ENCODE measurements around the gene MAST4. TPM values are rescaled to one million over a fixed set of nuclear protein-coding genes. Genes with fewer than 3 reads are reported as not detected.

MAST4 gene
- total RNA-seq, 1 donor from 2014 or later: 112 TPM

DNA sequence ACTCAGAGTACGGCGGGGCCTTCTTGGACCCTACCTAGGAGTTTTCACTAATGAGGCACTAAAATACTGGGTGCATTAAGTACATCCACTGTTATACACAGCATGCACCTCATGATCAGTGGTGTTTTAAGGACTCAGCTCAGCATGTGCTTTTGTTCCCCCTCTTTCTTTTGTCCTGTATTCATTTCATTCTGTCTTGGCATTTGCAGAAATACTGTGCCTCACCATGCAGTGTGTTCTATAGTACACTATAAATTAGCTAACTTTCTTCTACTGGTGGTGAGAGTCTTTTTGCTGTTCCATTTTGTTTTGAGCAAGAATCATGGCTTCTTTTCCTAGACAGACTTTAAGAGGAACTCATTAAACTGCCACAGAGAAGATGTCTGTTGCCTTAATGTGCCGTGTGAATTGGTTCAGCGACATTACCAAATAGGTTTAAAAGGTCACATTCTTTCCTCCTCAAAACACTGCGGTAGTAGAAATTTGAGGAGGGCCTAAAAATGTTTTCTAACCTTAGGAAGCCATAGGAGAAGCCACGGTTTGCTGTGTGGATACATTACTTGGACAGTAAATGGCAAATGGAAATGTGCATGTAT, 276.6 kb downstream of the MAST4 start:
- TF ChIP-seq, protein P1, sequence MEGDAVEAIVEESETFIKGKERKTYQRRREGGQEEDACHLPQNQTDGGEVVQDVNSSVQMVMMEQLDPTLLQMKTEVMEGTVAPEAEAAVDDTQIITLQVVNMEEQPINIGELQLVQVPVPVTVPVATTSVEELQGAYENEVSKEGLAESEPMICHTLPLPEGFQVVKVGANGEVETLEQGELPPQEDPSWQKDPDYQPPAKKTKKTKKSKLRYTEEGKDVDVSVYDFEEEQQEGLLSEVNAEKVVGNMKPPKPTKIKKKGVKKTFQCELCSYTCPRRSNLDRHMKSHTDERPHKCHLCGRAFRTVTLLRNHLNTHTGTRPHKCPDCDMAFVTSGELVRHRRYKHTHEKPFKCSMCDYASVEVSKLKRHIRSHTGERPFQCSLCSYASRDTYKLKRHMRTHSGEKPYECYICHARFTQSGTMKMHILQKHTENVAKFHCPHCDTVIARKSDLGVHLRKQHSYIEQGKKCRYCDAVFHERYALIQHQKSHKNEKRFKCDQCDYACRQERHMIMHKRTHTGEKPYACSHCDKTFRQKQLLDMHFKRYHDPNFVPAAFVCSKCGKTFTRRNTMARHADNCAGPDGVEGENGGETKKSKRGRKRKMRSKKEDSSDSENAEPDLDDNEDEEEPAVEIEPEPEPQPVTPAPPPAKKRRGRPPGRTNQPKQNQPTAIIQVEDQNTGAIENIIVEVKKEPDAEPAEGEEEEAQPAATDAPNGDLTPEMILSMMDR (IDR thresholded peaks at IDR 0.05; ENCODE audit: unreplicated experiment): no peak
- DNase-seq (ENCODE audit: low spot score): no peak
- Mint-ChIP-seq H3K4me3 (ENCODE audit: unreplicated experiment) (no peak overlapping the region), H3K9me3 (ENCODE audit: unreplicated experiment) (no peaks in the 10 kb centered on the region), H3K27me3 (ENCODE audit: unreplicated experiment) (peaks cover 5% of the 10 kb centered on the region), H3K36me3 (ENCODE audit: low read depth, unreplicated experiment) (peaks cover 32% of the 10 kb centered on the region), H3K27ac (ENCODE audit: unreplicated experiment) (no peak overlapping the region), H3K4me1 (ENCODE audit: unreplicated experiment) (peaks cover 18% of the 10 kb centered on the region)

DNA sequence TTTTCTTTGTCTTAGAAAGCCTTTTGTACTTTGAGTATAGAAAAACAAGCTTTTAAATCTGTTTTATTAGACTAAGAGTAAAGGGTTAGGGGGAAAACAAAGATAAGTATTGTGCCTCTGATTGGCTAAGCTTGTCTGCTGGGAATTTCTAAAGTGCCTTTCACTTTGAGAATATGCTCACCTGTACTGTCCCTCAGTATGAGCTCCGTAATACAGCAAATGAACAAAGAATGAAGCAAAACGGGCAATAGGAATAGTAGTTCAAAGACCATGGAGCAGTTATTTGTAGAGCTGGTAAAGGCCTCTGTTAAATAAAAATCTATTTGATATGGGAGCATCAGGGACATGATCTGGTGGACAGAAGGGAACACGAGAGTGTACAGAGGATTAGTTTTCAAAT, 277.8 kb downstream of the MAST4 start:
- Mint-ChIP-seq H3K4me1 (ENCODE audit: unreplicated experiment) (peaks cover 13% of the 10 kb centered on the region), H3K9me3 (ENCODE audit: unreplicated experiment) (no peaks in the 10 kb centered on the region), H3K27ac (ENCODE audit: unreplicated experiment) (no peak overlapping the region), H3K27me3 (ENCODE audit: unreplicated experiment) (peaks cover 8% of the 10 kb centered on the region), H3K4me3 (ENCODE audit: unreplicated experiment) (no peak overlapping the region), H3K36me3 (ENCODE audit: low read depth, unreplicated experiment) (peaks cover 39% of the 10 kb centered on the region)
- TF ChIP-seq, protein P1 (IDR thresholded peaks at IDR 0.05; ENCODE audit: unreplicated experiment): no peak
- DNase-seq (ENCODE audit: low spot score): no peak

DNA sequence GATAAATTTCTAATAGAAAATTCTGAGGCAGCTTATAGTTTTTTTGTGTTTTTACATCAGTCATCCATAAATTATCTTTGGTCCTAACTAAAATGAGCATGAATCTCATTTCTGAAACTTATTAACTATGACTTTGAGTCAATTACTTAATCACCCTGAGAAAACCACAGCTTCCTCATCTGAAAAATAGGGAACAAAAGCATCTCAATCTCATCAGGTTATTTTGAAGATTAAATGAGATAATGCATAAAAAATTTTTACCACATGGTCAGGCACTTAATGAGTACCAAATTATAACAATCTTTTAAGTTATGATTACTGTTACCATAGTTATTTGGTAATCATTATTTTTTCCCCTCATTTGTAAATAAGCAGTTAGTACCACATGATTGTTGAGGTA, 279.1 kb downstream of the MAST4 start:
- DNase-seq (ENCODE audit: low spot score): no peak
- TF ChIP-seq, protein P1 (IDR thresholded peaks at IDR 0.05; ENCODE audit: unreplicated experiment): no peak
- Mint-ChIP-seq H3K27ac (ENCODE audit: unreplicated experiment) (no peak overlapping the region), H3K27me3 (ENCODE audit: unreplicated experiment) (peaks cover 8% of the 10 kb centered on the region), H3K4me1 (ENCODE audit: unreplicated experiment) (peaks cover 6% of the 10 kb centered on the region), H3K36me3 (ENCODE audit: low read depth, unreplicated experiment) (peaks cover 34% of the 10 kb centered on the region), H3K4me3 (ENCODE audit: unreplicated experiment) (no peak overlapping the region), H3K9me3 (ENCODE audit: unreplicated experiment) (no peaks in the 10 kb centered on the region)

DNA sequence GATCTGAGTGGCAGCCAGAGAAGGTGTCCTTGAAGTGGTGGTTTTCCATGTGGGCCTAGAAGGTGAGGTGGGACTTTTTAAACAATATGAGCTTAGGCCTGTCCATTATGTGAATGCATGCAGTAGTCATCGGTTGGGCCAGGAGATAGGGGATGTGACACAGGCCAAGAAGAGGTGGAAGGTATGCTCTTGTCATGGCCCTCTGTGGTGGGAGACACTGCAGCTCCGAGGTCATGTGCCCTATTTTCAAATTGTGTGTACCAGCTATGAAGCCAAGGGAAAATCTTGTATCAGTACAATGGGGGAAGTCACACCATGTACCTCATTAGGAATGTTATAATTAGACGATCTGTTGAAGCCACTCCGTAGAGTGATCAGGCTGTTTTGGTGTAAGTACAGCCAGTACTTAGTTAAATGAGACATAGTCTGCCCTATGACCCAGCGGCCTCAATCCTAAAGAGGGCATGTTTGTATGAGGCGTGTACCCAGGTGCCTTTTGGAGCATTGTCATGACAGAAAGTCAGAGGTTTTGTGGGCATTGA, 280.1 kb downstream of the MAST4 start:
- H3K27me3 Mint-ChIP-seq (ENCODE audit: unreplicated experiment): peaks cover 6% of the 10 kb centered on the region
- no peak overlapping the region for H3K4me3 Mint-ChIP-seq (ENCODE audit: unreplicated experiment)
- H3K36me3 Mint-ChIP-seq (ENCODE audit: low read depth, unreplicated experiment): peaks cover 27% of the 10 kb centered on the region
- peaks cover 8% of the 10 kb centered on the region for H3K4me1 Mint-ChIP-seq (ENCODE audit: unreplicated experiment)
- no peak for DNase-seq (ENCODE audit: low spot score)
- H3K9me3 Mint-ChIP-seq (ENCODE audit: unreplicated experiment): no peaks in the 10 kb centered on the region
- TF ChIP-seq, protein P1 (IDR thresholded peaks at IDR 0.05; ENCODE audit: unreplicated experiment): no peak
- H3K27ac Mint-ChIP-seq (ENCODE audit: unreplicated experiment): no peak overlapping the region

DNA sequence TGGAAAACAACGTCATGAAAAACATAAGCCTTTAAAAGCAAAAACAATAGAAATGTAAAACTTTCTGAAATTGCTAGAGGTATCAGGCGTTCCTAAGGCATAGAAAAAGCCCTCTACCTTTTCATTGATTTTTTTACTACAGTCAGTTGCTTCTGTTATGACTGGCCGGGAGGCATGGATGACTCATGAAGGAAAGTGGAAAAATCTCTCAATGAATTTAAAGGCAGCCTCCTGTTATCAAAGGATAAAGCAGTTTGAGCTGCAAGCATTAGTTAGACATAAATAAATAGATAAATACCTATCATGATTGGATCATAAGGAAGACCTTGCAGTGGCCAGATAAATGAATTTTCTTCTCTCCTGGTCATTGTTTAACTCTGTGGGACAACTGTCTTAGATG, 281.6 kb downstream of the MAST4 start:
- Mint-ChIP-seq H3K4me1 (ENCODE audit: unreplicated experiment) (peaks cover 18% of the 10 kb centered on the region), H3K4me3 (ENCODE audit: unreplicated experiment) (no peak overlapping the region), H3K36me3 (ENCODE audit: low read depth, unreplicated experiment) (peaks cover 23% of the 10 kb centered on the region), H3K9me3 (ENCODE audit: unreplicated experiment) (no peaks in the 10 kb centered on the region), H3K27ac (ENCODE audit: unreplicated experiment) (no peak overlapping the region), H3K27me3 (ENCODE audit: unreplicated experiment) (peaks cover 4% of the 10 kb centered on the region)
- TF ChIP-seq, protein P1 (IDR thresholded peaks at IDR 0.05; ENCODE audit: unreplicated experiment): no peak
- no peak for DNase-seq (ENCODE audit: low spot score)

All from endothelial cell (in vitro differentiated cells).